H1 (cell line): ENCODE data around the gene HES3. TPM values are rescaled to one million over a fixed set of nuclear protein-coding genes. Genes with fewer than 3 reads are reported as not detected.

Experiments
- FOSL1 ChIP-seq: IDR thresholded peaks from 2 replicates; pipeline ENCODE4 v1.6.1; 2011; ENCODE audit warnings: mild to moderate bottlenecking, low read depth, low read length, moderate library complexity; ENCODE audit not compliant: insufficient read depth
- SIX5 ChIP-seq: IDR thresholded peaks from 2 replicates; pipeline ENCODE4 v1.6.1; 2011; ENCODE audit warnings: mild to moderate bottlenecking, low read depth, low read length
- TBP ChIP-seq: IDR thresholded peaks from 2 replicates; pipeline ENCODE4 v1.6.1; 2011; ENCODE audit warnings: low read depth, low read length, improper control_type of control experiment
- TEAD4 ChIP-seq: IDR thresholded peaks from 2 replicates; pipeline ENCODE4 v1.6.1; 2012; ENCODE audit warnings: low read depth, low read length, inconsistent platforms, mixed read lengths
- polyA plus RNA-seq, 7 experiments: library from polyadenylated mRNA; depleted of rRNA in 3 of 7; stranded (reverse) in 5 of 7; unstranded in 2 of 7; fragments of >200 nt in 5 of 7; fragments of 200-250 nt in 2 of 7; gene quantifications; 1 replicate in 5 of 7; 2 replicates in 1 of 7; 4 replicates in 1 of 7; pipeline versions ENCODE4 v1.2.1 to v1.2.3, GENCODE V29; 2011 to 2013; ENCODE audit warnings: missing spikeins in 2 of 7, mixed read lengths in 2 of 7
- total RNA-seq: library from RNA; stranded (reverse); fragmentation: NEBNext Ultra II Directional; extraction: Animal tissue kit (Norgen Biotek cat#: 25700); gene quantifications from 2 replicates; pipeline ENCODE4 v1.2.1, GENCODE V29; 2021

Gene HES3
- total and polyA plus RNA-seq, 2 of the 8 experiments (the other 6 are each of a cell fraction or from before 2014, with no cell fraction given): 38.8 to 54.3 TPM

DNA sequence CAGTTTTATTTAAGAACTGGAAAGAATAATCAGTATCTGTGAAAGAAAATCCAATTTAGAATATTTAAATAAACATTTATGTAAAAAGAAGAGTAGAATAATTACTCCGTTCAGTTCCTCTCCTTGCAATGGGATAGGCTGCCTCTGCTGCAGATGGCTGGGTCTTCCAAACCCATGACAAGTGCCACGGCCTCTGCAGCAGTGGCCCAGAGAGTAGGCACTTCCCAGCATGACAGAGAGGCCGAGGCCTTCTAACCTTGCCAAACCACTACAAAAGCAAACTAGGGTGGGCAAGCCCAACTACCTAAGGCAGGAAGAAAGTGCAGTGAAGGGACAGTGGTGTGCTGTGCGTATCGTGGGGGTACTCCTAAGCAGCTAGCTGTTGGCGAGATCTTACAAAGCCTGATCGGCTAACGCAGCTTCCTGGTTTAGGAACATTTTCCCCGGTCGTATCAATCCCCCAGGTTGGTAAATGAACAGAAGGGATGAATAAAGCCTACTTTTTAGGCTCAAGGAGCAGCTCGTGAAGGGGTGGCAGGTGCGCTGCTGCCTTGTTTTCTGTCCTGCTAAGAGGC lies 22.7 kb upstream of the HES3 start (continued):
- TF ChIP-seq SIX5: no peak
- TF ChIP-seq TBP: no peak
- TF ChIP-seq FOSL1: no peak
- TF ChIP-seq TEAD4: no peak
